HG02943 (cell line): ENCODE measurements around the gene NOP16.
A peak's percentile ranks its signal among the peaks of the same experiment; 100 is the strongest.

Source experiments
- ATAC-seq: cut with Tn5 transposase; IDR thresholded peaks from one replicate; pipeline ENCODE4 v1.9.1; 2021; ENCODE audit warnings: mild to moderate bottlenecking, low read depth, moderate library complexity; ENCODE audit not compliant: unreplicated experiment

Gene NOP16, protein sequence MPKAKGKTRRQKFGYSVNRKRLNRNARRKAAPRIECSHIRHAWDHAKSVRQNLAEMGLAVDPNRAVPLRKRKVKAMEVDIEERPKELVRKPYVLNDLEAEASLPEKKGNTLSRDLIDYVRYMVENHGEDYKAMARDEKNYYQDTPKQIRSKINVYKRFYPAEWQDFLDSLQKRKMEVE

DNA sequence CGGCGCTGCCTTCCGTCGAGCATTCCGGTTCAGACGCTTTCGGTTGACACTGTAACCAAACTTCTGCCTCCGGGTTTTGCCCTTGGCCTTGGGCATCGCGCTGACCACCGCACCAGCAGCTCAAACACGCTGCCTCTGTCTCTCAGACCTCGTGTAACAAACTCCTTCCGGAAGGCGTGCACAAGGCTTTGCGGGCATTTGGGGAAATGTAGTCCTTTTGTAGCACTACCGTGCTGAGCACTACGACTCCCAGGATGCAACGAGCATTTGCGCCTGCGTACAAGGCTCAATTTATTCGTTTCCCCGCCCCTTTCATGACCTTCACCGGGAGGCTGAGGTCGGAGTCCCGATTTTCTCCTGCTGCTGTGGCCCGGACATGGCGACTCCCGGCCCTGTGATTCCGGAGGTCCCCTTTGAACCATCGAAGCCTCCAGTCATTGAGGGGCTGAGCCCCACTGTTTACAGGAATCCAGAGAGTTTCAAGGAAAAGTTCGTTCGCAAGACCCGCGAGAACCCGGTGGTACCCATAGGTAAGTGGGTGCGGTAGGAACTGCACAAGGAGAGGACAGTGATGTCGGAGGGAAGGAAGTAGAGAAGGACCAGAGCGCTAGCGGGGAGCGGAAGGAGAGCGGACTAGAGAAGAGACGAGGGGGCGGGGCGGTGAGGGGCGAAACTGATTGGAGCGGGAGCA lies at the start of gene NOP16, which contains the start of gene HIGD2A:
TSS of gene NOP16 (minus strand) at position 155 of the 691 bp plus-strand sequence. CDS start at position 96, 59 bp downstream.
TSS of gene HIGD2A (plus strand) at position 308 of the 691 bp plus-strand sequence. CDS start at position 377, 69 bp downstream.
- ATAC-seq, result peak; percentile 88

DNA sequence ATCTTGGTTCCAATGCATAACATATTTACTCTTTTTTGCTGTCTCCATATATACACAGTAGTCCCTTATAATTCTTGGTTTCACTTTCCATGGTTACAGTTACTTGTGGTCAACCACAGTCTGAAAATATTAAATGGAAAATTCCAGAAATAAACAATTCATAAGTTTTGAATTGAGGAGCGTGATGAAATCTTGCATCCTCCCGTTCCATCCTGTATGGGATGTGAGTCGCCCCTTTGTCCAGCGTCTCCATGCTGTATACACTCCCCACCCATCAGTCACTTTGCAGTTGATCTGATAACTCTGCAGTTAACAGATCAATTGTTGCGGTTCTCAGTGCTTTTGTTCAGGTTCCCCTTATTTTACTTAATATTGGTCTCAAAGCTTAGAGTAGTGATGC lies 48.3 kb upstream of the NOP16 start:
- no peak for ATAC-seq

- no peak for ATAC-seq
Measured at GRCh38 chr5:176432707-176433106, 44.3 kb upstream of the NOP16 start.

GRCh38 chr5:176429972-176430371 lies 41.6 kb upstream of the NOP16 start:
- no peak for ATAC-seq

DNA sequence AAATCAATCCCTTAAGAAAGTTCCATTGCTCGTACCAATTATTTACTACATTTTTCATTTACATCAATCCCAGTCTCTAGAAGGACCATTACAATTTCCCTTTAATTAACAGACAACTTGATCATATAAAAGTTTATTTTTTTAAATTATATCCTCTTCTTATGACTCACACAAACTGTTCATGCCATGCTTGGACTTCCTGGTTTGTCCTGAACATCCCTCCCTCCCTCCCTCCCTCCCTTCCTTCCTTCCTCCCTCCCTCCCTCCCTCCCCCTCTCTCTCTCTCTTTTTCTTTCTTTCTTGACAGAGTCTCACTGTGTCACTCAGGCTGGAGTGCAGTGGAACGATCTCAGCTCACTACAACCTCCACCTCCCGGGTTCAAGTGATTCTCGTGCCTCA lies 39.6 kb upstream of the NOP16 start:
- ATAC-seq, result no peak

DNA sequence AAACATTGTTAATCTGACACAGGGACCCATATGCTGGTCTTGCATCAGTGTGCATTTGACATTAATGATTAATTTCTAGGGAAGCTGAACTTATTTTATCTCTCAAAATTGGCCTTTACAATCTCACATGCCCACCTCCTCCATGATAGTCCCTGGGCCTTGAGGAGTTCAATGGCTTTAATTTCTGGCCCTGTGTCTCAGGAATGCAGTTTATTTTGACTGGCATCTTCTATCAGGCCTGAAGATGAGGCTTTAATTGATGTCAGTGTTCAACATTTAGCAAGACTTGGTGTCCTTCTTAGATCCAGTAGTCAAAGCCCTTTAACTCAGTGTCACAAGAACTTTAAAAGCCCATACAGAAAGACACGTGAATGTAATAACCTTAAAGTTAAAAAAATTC lies 38.5 kb upstream of the NOP16 start:
- ATAC-seq, result no peak

GRCh38 chr5:176425791-176426190 lies 37.4 kb upstream of the NOP16 start:
- no peak for ATAC-seq

- no peak for ATAC-seq
Measured at GRCh38 chr5:176425138-176425537, 36.7 kb upstream of the NOP16 start.

DNA sequence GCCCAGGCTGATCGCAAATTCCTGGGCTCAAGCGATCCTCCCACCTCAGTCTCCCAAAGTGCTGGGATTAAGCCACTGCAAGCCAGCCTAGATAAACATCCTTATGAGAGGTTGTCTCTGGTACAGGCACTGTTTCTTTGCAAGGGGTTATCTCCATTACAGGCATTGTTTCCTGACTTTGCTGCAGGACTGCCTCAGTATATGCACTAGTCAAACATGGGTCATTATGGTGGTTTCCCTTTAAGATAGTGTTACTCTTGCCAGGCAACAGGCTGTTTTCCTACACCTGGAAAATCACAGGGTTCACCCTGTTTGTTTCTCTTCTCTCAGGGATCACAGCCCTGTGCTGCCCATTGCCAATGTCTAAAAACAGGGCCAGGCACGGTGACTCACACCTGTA lies 35.8 kb upstream of the NOP16 start:
- no peak for ATAC-seq

DNA sequence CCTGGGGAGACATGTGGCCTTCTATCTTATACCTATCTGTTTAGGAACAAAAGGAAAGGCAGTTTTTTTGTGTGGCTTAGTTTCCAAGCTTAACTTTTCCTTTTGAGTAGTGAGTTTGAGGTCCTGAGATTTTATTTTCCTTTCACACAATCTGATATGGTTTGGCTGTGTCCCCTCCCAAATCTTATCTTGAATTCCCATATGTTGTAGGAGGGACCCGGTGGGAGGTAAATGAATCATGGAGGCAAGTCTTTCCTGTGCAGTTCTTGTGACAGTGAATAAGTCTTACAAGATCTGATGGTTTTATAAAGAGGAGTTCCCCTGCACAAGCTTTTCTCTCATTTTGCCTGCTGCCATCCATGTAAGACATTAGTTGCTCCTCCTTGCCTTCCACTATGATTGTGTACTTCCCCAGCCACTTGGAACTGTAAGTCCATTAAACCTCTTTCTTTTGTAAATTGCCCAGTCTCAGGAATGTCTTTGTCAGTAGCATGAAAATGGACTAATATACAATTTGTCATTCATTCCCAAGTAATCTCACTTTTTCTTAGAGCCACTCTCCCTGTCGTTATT lies 32.7 kb upstream of the NOP16 start:
- no peak for ATAC-seq

DNA sequence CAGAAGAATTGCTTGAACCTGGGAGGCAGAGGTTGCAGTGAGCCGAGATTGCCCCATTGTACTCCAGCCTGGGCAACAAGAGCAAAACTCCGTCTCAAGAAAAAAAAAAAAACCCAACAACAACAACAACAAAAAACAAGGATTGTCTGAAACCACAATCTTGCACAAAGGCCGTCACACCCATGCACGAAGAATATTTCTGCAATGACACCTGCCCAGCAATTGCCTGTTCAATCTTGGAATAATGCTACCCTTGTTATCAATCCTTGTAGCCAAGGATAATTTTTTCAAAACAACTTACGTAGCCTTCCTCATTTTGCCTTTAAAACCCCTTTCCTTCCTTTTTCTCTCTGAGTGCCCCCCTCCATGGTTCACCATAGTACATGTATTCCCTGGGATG lies 31.7 kb upstream of the NOP16 start:
- no peak for ATAC-seq

- no peak for ATAC-seq
Measured at GRCh38 chr5:176418251-176418650, 29.9 kb upstream of the NOP16 start.

GRCh38 chr5:176416965-176417364 lies 28.6 kb upstream of the NOP16 start:
- no peak for ATAC-seq

DNA sequence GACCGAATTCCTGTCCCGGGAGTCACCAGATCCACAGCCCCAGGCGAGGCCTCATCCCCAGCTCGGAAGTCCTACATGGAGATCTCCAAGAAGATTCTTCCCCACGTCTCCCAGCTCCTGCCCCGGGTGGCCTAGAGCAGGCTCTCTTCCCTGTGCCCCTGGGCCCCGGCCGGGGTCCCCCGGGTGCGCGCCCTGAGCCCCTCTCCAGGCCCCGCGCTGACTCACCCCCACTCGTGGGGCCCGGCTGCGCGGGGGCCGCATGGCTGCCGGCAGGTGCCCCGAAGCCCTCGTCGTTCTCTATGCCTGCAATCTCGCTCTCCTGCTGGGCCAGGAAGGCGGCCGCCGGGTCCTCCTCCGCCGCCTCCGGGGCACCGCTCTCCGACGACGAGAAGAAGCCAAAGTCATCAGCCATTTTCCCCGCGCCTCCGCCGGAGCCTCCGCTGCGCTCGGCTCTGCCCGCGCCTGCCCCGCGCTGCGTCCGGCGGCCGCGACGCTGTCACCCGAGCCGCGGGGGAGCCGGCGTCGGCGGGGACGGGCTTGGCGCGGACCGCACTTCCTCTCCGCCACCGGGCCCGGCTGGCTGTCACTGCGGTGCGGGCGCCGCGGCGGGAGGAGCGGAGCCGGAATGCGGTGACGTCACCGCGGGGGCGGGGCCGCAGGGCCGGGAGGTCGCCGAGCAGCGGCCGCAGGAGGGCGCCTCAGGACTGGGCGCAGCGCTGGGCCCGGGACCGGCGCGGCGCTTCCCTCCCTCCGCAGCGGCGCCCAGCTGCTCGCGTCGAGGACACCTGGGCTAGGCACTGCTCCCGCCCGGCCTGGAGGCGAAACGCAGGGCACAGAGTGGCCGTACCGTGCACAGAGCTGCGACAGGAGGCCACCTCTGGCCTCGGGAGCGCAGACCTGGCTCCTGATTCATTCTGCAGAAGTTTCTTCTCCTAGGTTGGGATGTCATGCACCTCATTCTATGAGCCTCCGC lies 27.8 kb upstream of the NOP16 start, which contains the start of gene CLTB:
TSS of gene CLTB (minus strand) at position 588 of the 973 bp plus-strand sequence. CDS start at position 412, 176 bp downstream.
- ATAC-seq, result peak; percentile 85

- ATAC-seq, result no peak
Measured at GRCh38 chr5:176415240-176415951, 27.0 kb upstream of the NOP16 start.

GRCh38 chr5:176414704-176415103 lies 26.3 kb upstream of the NOP16 start:
- ATAC-seq, result no peak

DNA sequence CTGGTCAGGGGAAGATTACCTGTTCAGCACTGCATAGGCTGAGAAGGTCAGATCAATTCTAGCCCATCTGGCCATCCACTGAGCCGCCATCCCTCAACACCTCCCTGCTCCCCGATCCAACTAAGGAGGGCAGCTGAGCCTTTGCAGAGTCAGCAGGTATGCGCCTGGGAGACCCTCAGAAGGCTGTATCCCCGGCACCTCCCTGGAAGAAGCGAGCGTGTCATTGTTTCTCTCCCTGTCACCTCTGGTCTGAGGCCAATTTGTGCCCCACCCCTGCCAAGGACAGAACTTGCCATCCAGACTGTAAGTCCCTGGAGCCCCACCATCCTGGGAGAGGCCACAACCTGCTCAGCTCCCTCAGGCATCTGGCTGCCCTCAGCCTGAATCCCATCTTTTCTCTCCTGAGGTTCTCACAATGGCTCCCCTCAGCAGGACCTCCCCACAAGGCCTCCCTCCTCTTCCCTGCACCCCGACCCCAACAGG lies 25.4 kb upstream of the NOP16 start:
- ATAC-seq, result no peak

GRCh38 chr5:176413255-176413565 lies 24.8 kb upstream of the NOP16 start:
- no peak for ATAC-seq

DNA sequence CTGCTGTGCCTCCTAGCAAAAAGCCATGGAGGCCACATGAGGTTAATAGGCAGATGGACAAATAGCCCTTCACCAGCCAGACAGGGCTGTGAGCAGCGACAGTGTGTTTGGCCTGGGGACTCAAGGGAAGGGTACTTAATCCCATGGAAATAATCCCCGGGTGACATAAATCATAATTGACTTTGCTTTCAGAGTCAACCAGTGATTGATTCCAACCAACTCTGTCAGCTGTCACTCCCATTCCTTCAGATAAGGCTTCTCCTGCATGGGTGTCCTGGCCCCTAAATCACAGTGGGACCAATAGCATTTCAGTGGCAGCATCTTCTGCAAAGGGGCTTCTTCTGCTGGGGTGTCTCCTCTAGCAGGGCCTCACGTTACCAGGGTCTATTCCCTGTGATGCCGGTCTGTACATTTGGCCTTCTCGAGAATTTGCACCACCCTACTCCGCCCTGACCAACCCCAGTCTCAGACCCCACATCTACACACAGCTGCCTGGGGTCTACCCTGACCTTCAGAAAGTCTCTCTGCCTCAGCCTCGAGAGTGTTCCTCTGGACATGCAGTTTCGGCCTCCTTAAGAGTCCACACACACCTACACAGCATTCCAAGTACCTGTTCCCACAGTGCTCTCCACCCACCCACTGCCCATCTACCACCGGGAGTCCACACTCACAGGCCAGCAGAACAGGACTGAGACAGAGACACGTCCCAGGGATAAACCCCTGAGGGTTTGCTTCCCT lies 24.3 kb upstream of the NOP16 start:
- ATAC-seq, result no peak
